ENCODE measurements around the gene PPIF. TPM values are rescaled to one million over a fixed set of nuclear protein-coding genes. Genes with fewer than 3 reads are reported as not detected.

The PPIF gene
- total RNA-seq, 2 experiments from 2014 or later: 55.7 to 121 TPM

- H3K27ac ChIP-seq (ENCODE audit: low read depth, low read length, poor library complexity, severe bottlenecking): no peak overlapping the region
- no TSS peak for BruUV-seq (replicated peaks)
- H2AFZ ChIP-seq (ENCODE audit: low read length): no peak overlapping the region
- TF ChIP-seq EZH2phosphoT487 (IDR thresholded peaks at IDR 0.05; ENCODE audit: borderline replicate concordance, low read depth, low read length) (no peak), CTCF (conservative IDR thresholded peaks at IDR 0.05; ENCODE audit: low read length) (no peak)
- H3K79me2 ChIP-seq (ENCODE audit: insufficient read depth, low read depth, low read length): no peaks in the 10 kb centered on the region
- CTCF ChIA-PET (ENCODE audit: unreplicated experiment): no interaction called here
- intact Hi-C loops (cut with micrococcal nuclease; ENCODE audit: unreplicated experiment): no loop called here
- H3K4me2 ChIP-seq (ENCODE audit: low read length): no peak overlapping the region
- H3K4me1 ChIP-seq (ENCODE audit: insufficient read depth, low read length, poor library complexity, severe bottlenecking): peaks cover 7% of the 10 kb centered on the region
- H3K9me2 ChIP-seq (ENCODE audit: insufficient read depth, low read length): no peaks in the 10 kb centered on the region
- H3K36me3 ChIP-seq (ENCODE audit: insufficient read depth, low read length): no peaks in the 10 kb centered on the region
- no peaks in the 10 kb centered on the region for H3K9me3 ChIP-seq (ENCODE audit: low read length)
- H3K4me3 ChIP-seq (ENCODE audit: low read depth, low read length, poor library complexity, severe bottlenecking): no peak overlapping the region
- H4K20me1 ChIP-seq (ENCODE audit: insufficient read depth, low read length): no peaks in the 10 kb centered on the region
- POLR2A ChIA-PET: no interaction called here
- DNase-seq (ENCODE audit: low spot score): no peak
Observed at GRCh38 chr10:79383974-79384606, 36.8 kb downstream of the PPIF start.

GRCh38 chr10:79384773-79385391, 37.6 kb downstream of the PPIF start:
- POLR2A ChIA-PET: no interaction called here
- Histone ChIP-seq H3K27ac (ENCODE audit: low read depth, low read length, poor library complexity, severe bottlenecking) (no peak overlapping the region), H3K9me2 (ENCODE audit: insufficient read depth, low read length) (no peaks in the 10 kb centered on the region), H3K4me2 (ENCODE audit: low read length) (no peak overlapping the region), H2AFZ (ENCODE audit: low read length) (no peak overlapping the region), H4K20me1 (ENCODE audit: insufficient read depth, low read length) (no peaks in the 10 kb centered on the region), H3K9me3 (ENCODE audit: low read length) (no peaks in the 10 kb centered on the region), H3K4me3 (ENCODE audit: low read depth, low read length, poor library complexity, severe bottlenecking) (no peak overlapping the region), H3K79me2 (ENCODE audit: insufficient read depth, low read depth, low read length) (no peaks in the 10 kb centered on the region), H3K4me1 (ENCODE audit: insufficient read depth, low read length, poor library complexity, severe bottlenecking) (peaks cover 7% of the 10 kb centered on the region), H3K36me3 (ENCODE audit: insufficient read depth, low read length) (no peaks in the 10 kb centered on the region)
- DNase-seq (ENCODE audit: low spot score): no peak
- intact Hi-C loops (cut with micrococcal nuclease; ENCODE audit: unreplicated experiment): no loop called here
- CTCF ChIA-PET (ENCODE audit: unreplicated experiment): no interaction called here
- TF ChIP-seq EZH2phosphoT487 (IDR thresholded peaks at IDR 0.05; ENCODE audit: borderline replicate concordance, low read depth, low read length) (no peak), CTCF (conservative IDR thresholded peaks at IDR 0.05; ENCODE audit: low read length) (no peak)
- no TSS peak for BruUV-seq (replicated peaks)

- intact Hi-C loops (cut with micrococcal nuclease; ENCODE audit: unreplicated experiment): no loop called here
- no peak overlapping the region for H2AFZ ChIP-seq (ENCODE audit: low read length)
- H3K36me3 ChIP-seq (ENCODE audit: insufficient read depth, low read length): no peaks in the 10 kb centered on the region
- H4K20me1 ChIP-seq (ENCODE audit: insufficient read depth, low read length): no peaks in the 10 kb centered on the region
- POLR2A ChIA-PET: no interaction called here
- peaks cover 7% of the 10 kb centered on the region for H3K4me1 ChIP-seq (ENCODE audit: insufficient read depth, low read length, poor library complexity, severe bottlenecking)
- DNase-seq (ENCODE audit: low spot score): no peak
- BruUV-seq (replicated peaks): no TSS peak
- no peaks in the 10 kb centered on the region for H3K9me2 ChIP-seq (ENCODE audit: insufficient read depth, low read length)
- no peak overlapping the region for H3K4me3 ChIP-seq (ENCODE audit: low read depth, low read length, poor library complexity, severe bottlenecking)
- no peaks in the 10 kb centered on the region for H3K79me2 ChIP-seq (ENCODE audit: insufficient read depth, low read depth, low read length)
- CTCF ChIA-PET (ENCODE audit: unreplicated experiment): no interaction called here
- no peak overlapping the region for H3K27ac ChIP-seq (ENCODE audit: low read depth, low read length, poor library complexity, severe bottlenecking)
- no peak overlapping the region for H3K4me2 ChIP-seq (ENCODE audit: low read length)
- TF ChIP-seq EZH2phosphoT487 (IDR thresholded peaks at IDR 0.05; ENCODE audit: borderline replicate concordance, low read depth, low read length) (no peak), CTCF (conservative IDR thresholded peaks at IDR 0.05; ENCODE audit: low read length) (no peak)
- H3K9me3 ChIP-seq (ENCODE audit: low read length): no peaks in the 10 kb centered on the region
Observed at GRCh38 chr10:79385392-79385795, 38.1 kb downstream of the PPIF start.
